Activated T-cell treated with anti-CD3 and anti-CD28 coated beads, Interleukin-2, amount 50 U/mL, for 24 hours (primary cell): Measurements from ENCODE around the gene PTPRM.

Source experiments
- DNase-seq: peaks from one replicate; pipeline ENCODE4 v3.0.0-alpha.2; 2020
- H3K27ac Mint-ChIP-seq: 2 replicates; pipeline ENCODE4 v1.8.0; 2020; ENCODE audit warnings: mild to moderate bottlenecking, mixed read lengths
- H3K27me3 Mint-ChIP-seq: 2 replicates; pipeline ENCODE4 v1.8.0; 2020; ENCODE audit warnings: mixed read lengths
- H3K36me3 Mint-ChIP-seq: 2 replicates; pipeline ENCODE4 v1.8.0; 2020; ENCODE audit warnings: low read depth, mixed read lengths
- H3K4me1 Mint-ChIP-seq: 2 replicates; pipeline ENCODE4 v1.8.0; 2020; ENCODE audit warnings: low read depth, mixed read lengths
- H3K4me3 Mint-ChIP-seq: 2 replicates; pipeline ENCODE4 v1.8.0; 2020; ENCODE audit warnings: mild to moderate bottlenecking, moderate library complexity, mixed read lengths
- H3K9me3 Mint-ChIP-seq: 2 replicates; pipeline ENCODE4 v1.8.0; 2020; ENCODE audit warnings: mixed read lengths

The PTPRM gene

DNA sequence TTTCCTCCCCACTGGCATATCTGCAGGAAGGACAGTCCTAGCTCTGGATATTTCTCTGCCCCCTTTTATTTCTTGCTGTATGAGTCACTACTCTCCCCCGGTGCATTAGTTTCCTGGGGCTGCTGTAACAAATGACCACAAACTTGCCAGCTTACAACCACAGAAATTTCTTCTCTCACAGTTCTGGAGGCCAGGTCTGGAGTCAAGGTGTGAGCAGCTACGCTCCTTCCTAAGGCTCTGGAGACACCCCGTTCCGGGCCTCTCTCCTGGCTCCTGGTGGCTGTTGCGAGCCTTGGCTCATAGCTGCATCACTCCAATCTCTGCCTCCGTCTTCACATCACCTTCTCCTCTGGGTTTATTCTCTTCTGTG lies 34.1 kb downstream of the PTPRM start:
- Mint-ChIP-seq H3K4me1 (no peaks in the 10 kb centered on the region), H3K9me3 (no peaks in the 10 kb centered on the region)

DNA sequence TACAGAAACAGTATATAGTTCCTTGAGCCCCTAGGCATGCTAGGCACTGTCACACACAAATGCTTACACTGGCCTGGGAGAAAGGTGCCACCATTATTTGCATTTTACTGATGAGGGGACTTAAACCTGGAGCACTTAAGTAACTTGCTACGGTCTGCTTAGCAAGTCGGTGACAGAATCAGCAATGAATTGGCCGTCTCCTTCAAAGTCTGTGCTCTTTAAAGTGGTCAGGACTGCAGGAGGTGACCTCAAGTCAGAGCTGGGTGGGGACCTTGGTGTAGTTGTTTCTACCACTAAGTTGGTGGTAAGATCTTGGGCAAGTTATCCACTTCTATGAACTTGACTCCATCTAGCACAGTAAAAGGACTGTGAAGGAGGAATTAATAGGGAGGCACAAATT lies 34.8 kb downstream of the PTPRM start:
- no peaks in the 10 kb centered on the region for H3K27me3 Mint-ChIP-seq
- no peak overlapping the region for H3K27ac Mint-ChIP-seq
- no peak overlapping the region for H3K4me3 Mint-ChIP-seq
- no peak for DNase-seq
- H3K4me1 Mint-ChIP-seq, result no peaks in the 10 kb centered on the region
- H3K36me3 Mint-ChIP-seq, result no peaks in the 10 kb centered on the region
- no peaks in the 10 kb centered on the region for H3K9me3 Mint-ChIP-seq

More for the DNA sequence above, 34.1 kb downstream of the PTPRM start:
- Mint-ChIP-seq H3K4me3 (no peak overlapping the region), H3K27ac (no peak overlapping the region), H3K27me3 (no peaks in the 10 kb centered on the region), H3K36me3 (no peaks in the 10 kb centered on the region)
- DNase-seq, result no peak

DNA sequence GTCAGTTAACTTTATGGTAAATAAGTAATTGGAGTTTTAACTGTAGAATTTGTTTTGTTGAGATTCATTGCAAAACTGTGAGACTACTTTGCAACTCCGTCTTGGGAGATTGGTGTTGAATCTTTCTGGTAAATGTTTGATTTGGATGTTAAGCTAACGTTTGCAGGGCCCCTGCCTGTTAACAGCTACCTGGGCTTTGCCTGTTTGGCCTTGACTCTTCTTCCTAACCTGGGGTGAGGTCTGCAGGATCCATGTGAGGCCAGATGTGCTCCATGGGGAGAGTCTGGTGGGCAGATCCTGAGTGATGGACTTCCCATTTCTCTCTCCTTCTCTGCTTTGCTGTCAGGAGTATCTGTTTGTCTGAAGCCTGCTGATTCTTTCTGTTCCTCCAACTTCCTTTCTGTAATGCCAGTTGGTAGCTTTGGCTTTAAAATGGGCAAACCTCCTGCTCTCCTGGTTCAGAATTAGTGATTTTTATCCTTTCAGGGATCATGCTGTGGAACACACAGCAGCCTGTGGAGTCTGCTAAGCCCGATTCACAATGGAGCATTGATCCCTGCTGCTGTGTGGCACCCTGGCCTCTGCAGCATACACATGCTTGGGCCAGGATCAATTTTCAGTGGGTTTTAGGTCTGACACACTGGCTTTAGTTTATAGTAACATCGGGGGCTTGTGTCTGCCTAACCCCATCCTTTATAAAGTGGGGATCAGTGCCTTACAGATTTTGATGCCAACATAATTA lies 36.3 kb downstream of the PTPRM start:
- Mint-ChIP-seq H3K27me3 (no peaks in the 10 kb centered on the region), H3K4me1 (no peaks in the 10 kb centered on the region), H3K4me3 (no peak overlapping the region)

DNA sequence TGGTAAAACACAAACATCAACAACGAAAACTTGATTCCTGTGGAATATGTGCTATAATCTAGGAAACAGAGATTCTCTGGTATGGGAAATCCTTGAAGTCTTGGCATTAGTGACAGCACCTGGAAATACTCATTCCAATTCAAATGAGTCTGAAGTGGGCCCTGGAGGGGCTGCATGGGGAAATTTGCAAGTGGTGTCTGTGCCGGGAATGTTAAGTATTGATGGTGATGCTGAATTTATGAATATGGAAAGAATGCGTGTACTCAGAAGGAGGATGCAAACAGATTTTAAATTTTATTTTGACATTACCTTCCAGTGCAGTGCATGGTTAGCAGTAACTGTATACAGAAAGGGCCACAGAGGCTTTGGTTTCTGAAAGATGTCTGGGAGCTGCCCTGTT lies 37.2 kb downstream of the PTPRM start:
- Mint-ChIP-seq H3K27ac (no peak overlapping the region), H3K36me3 (no peaks in the 10 kb centered on the region), H3K4me1 (no peaks in the 10 kb centered on the region), H3K9me3 (no peaks in the 10 kb centered on the region), H3K4me3 (no peak overlapping the region), H3K27me3 (no peaks in the 10 kb centered on the region)
- no peak for DNase-seq

More for the DNA sequence above, 36.3 kb downstream of the PTPRM start:
- Mint-ChIP-seq H3K27ac (no peak overlapping the region), H3K36me3 (no peaks in the 10 kb centered on the region), H3K9me3 (no peaks in the 10 kb centered on the region)
- DNase-seq, result no peak

DNA sequence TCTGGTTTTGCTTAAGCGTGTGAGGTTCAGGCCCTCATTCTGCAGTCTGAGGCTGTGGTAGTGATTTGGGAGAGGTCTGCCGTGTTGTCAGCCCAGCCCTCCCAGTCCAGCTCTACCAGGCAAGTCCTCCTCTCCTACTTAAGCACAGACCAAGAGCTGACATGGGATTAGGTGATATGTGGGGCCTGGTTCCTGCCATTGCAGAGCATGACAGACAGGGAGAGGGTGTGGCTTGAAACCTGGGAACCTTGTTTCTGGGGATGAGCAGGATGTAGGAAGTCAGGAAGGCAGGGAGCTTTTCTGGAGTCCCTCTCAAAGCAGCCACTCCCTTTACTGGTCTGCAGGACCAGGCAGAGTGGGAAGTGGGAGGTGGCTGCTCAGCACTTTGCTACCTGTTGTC lies 38.6 kb downstream of the PTPRM start:
- H3K27ac Mint-ChIP-seq, result no peak overlapping the region

DNA sequence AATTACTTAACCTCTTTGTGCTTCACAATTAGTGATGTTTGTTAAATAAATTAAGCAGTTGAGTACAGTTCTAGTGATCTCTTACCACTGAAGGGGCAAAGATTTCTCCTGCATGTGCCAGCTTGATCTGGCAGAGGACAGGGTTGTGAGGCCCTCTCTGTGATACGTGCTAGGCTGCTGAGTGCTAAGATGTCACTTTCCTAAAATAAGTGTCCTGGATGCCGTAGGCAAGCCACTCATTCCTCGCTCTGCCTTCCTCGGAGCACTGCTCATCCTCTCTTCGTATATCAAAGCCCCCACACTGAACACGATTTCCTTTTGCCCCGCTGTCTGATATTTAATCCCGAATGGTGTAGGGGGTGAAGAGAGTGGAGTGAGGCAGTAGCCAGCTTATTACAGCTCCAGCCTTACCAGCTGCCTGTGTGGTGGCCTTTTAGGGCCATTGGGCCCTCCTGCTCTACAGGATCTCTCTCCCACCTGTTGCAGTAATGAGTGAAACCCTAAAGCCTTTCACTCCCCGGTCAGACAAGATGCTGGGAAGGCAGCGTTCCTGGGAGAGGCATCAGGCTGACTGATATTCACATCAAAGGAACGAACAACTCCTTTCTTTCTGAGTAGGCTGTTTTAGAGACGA lies 40.5 kb downstream of the PTPRM start:
- H3K27me3 Mint-ChIP-seq, result no peaks in the 10 kb centered on the region
- H3K36me3 Mint-ChIP-seq, result no peaks in the 10 kb centered on the region
- no peak overlapping the region for H3K27ac Mint-ChIP-seq
- no peaks in the 10 kb centered on the region for H3K9me3 Mint-ChIP-seq
- DNase-seq, result no peak
- H3K4me1 Mint-ChIP-seq, result no peaks in the 10 kb centered on the region
- H3K4me3 Mint-ChIP-seq, result no peak overlapping the region

More for the DNA sequence above, 38.6 kb downstream of the PTPRM start:
- H3K9me3 Mint-ChIP-seq, result no peaks in the 10 kb centered on the region
- no peaks in the 10 kb centered on the region for H3K4me1 Mint-ChIP-seq
- H3K4me3 Mint-ChIP-seq, result no peak overlapping the region
- DNase-seq, result no peak
- no peaks in the 10 kb centered on the region for H3K27me3 Mint-ChIP-seq
- no peaks in the 10 kb centered on the region for H3K36me3 Mint-ChIP-seq

DNA sequence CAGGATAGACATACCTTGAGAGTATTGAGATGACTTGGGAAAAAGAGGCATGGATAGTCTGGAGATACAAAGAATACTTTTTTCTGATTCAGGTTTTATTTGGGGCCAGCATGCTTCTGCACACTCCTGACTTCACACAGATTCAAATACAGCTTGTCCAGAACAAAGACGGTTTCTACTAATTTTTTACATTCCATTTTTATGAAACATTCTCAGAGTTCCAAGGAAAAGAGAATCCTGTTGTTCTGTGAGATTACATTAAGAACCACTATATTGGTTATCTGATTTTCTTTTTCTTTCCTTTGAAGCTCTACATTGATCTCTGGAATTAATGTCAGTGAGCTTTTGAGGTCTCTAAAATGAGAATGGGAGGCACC lies 41.0 kb downstream of the PTPRM start:
- no peak for DNase-seq
- Mint-ChIP-seq H3K27ac (no peak overlapping the region), H3K27me3 (no peaks in the 10 kb centered on the region), H3K36me3 (no peaks in the 10 kb centered on the region), H3K4me1 (no peaks in the 10 kb centered on the region), H3K4me3 (no peak overlapping the region), H3K9me3 (no peaks in the 10 kb centered on the region)

DNA sequence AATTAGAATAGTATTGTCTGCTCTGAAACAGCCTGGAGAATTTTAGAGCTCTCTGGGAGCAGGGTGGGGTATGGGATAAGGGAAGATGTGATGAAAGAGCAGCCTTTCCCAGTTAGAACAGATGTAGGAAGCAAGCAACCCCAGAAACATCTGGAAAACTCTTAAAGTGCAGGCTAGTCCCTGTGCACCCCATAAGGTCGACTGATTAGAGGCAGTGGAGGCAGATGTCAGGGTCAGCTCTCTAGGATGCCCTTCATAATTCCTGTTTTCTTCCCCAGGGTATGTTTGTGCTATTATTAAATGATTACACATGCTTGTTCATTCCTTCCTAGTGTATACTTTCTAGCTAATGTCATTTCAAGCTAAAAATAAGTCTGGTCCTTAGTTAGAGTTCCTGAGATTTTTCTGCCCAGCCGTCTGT lies 41.7 kb downstream of the PTPRM start:
- Mint-ChIP-seq H3K36me3 (no peaks in the 10 kb centered on the region), H3K4me3 (no peak overlapping the region), H3K27me3 (no peaks in the 10 kb centered on the region), H3K9me3 (no peaks in the 10 kb centered on the region), H3K27ac (no peak overlapping the region), H3K4me1 (no peaks in the 10 kb centered on the region)
- no peak for DNase-seq

DNA sequence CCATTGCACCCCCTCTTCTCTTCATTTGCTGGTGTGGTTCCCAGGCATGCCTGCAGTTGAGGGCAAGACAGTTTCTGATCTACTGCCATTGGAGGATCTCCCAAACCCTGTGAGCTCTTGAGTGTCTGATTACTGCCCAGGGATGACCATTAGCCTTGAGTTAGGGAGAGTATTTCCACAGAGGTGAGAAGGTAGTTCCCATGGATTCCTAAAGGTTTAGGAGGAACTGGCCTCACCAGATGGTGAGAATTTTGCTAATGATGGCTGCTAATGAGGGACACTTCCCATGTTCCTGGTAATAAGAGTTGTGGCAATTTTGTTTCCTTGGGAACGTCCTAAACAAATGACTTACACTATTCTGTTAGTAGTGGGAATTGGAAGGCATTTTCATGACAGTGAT lies 42.5 kb downstream of the PTPRM start:
- H3K27me3 Mint-ChIP-seq, result no peaks in the 10 kb centered on the region
- no peak overlapping the region for H3K4me3 Mint-ChIP-seq
- no peak for DNase-seq
- no peaks in the 10 kb centered on the region for H3K36me3 Mint-ChIP-seq
- H3K27ac Mint-ChIP-seq, result no peak overlapping the region
- H3K4me1 Mint-ChIP-seq, result no peaks in the 10 kb centered on the region
- no peaks in the 10 kb centered on the region for H3K9me3 Mint-ChIP-seq

DNA sequence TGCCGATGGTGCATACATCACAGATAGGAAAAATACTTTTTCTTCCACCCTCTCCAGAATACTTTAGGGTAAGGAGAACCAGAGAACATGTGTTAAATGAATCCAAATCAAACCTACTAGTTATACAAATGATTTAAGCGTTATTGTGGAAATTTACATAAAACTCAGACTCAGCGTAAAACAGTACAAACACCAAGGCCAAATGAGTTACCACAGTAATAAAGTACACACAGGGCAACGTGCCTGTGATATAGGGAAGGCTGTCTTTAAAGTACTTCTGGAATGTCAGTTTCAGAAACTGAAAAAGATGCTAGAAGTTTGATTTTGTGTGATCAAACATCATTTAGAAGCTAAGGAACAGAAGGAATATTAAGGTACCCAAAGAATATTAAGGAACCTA lies 46.9 kb downstream of the PTPRM start:
- no peaks in the 10 kb centered on the region for H3K4me1 Mint-ChIP-seq
- H3K27ac Mint-ChIP-seq, result no peak overlapping the region
- no peak overlapping the region for H3K4me3 Mint-ChIP-seq
- no peaks in the 10 kb centered on the region for H3K27me3 Mint-ChIP-seq
- H3K9me3 Mint-ChIP-seq, result no peaks in the 10 kb centered on the region
- H3K36me3 Mint-ChIP-seq, result no peaks in the 10 kb centered on the region
- DNase-seq, result no peak

DNA sequence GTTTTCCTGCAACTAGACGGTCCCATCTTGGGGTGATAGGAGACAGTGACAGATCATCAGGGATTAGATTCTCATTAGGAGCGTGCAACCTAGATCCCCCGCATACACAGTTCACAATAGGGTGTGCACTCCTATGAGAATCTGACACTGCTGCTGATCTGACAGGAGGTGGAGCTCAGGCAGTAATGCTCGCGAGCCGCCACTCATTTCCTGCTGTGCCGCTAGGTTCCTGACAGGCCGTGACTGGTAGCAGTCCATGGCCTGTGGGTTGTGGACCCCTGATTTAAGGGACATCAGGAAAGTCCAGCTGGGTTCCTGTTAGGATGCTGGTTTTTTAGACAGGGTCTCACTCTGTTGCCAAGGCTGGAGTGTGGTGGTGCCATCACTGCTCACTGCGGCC lies 48.7 kb downstream of the PTPRM start:
- Mint-ChIP-seq H3K4me3 (no peak overlapping the region), H3K4me1 (no peaks in the 10 kb centered on the region), H3K9me3 (no peaks in the 10 kb centered on the region), H3K27ac (no peak overlapping the region), H3K27me3 (no peaks in the 10 kb centered on the region), H3K36me3 (no peaks in the 10 kb centered on the region)
- DNase-seq, result no peak

DNA sequence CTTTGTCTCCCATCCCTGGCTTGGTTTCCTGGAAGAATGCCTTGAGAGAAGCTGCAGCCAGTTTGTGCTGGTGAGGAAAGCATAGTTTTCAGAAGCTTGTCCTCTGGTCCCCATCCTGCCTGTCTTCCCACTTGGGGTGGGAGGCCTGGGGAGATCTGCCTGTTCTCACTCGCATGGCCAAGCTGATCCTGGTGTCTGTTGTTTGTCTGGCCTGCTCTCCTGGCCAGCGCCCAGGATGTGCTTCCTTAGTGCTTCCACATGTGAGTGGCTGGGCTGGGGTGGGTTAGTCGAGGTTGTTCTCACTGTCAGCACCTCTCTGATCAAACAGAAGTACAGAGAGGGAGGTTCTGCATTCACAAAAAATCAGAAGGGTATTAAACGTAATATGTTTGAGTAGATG lies 49.5 kb downstream of the PTPRM start:
- H3K4me1 Mint-ChIP-seq, result no peaks in the 10 kb centered on the region
- no peaks in the 10 kb centered on the region for H3K9me3 Mint-ChIP-seq
- H3K36me3 Mint-ChIP-seq, result no peaks in the 10 kb centered on the region
- DNase-seq, result no peak
- H3K4me3 Mint-ChIP-seq, result no peak overlapping the region
- H3K27me3 Mint-ChIP-seq, result no peaks in the 10 kb centered on the region
- H3K27ac Mint-ChIP-seq, result no peak overlapping the region

DNA sequence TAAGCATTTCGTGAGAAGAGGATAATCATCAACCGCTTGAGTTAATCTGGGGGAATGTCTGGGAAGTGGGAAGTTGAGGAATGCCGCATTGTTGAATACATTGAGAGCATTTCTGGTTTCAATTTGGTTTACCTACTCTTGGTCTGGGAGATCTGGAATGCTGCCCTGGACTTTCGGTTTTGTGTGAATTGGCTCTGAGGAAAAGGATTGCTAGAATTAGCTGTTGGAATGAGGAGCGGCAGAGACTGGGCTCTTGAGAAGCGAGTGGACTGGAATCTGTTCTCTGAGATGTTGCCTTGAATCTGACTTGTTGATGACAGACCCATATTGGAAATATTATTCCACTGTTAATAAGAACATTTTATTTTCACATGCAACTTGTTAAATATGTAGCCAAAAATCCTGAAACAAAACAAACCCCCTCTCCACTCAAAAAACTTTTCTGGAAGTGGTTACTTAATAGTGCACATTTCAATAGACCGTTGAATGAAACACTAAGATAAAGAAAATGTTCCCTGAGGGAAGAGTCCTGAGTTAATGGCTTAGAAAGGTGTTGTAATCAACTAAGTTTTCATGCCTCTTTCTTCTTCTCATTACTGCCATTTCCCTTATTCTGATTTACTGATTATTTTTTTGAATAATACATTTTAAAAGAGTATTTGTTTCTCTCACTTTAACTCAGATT lies 50.8 kb downstream of the PTPRM start:
- H3K27ac Mint-ChIP-seq, result no peak overlapping the region
- no peaks in the 10 kb centered on the region for H3K9me3 Mint-ChIP-seq
- DNase-seq, result no peak
- H3K4me3 Mint-ChIP-seq, result no peak overlapping the region
- no peaks in the 10 kb centered on the region for H3K36me3 Mint-ChIP-seq
- H3K4me1 Mint-ChIP-seq, result no peaks in the 10 kb centered on the region
- no peaks in the 10 kb centered on the region for H3K27me3 Mint-ChIP-seq

DNA sequence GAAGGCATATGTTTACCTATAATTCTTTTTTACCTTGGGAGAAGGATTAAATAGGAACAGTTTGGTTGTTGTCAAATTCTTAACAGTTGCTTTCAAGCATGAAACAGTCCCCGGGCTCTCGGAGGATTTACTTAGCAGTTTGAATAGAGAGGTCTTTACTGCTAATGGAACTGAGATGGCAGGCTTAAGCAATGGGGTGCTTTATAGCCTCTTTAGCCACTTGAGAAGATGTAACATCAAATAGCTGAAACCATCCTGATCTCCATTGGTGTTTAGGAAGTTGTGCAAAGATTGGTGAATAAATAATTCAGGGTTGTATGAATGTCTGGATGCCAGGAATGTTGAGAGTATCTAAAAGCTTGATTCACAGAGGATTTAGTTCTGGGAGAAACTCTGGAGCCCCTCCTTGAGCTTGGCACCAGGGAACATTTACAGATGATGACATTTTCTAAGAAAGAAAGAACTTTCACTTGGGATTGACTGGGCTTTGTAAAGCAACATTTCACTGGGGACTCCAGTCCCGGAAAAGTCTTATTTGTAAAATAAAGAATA lies 51.9 kb downstream of the PTPRM start:
- no peaks in the 10 kb centered on the region for H3K36me3 Mint-ChIP-seq
- no peak for DNase-seq
- no peaks in the 10 kb centered on the region for H3K9me3 Mint-ChIP-seq
- H3K4me1 Mint-ChIP-seq, result no peaks in the 10 kb centered on the region
- no peak overlapping the region for H3K4me3 Mint-ChIP-seq
- no peak overlapping the region for H3K27ac Mint-ChIP-seq
- no peaks in the 10 kb centered on the region for H3K27me3 Mint-ChIP-seq

DNA sequence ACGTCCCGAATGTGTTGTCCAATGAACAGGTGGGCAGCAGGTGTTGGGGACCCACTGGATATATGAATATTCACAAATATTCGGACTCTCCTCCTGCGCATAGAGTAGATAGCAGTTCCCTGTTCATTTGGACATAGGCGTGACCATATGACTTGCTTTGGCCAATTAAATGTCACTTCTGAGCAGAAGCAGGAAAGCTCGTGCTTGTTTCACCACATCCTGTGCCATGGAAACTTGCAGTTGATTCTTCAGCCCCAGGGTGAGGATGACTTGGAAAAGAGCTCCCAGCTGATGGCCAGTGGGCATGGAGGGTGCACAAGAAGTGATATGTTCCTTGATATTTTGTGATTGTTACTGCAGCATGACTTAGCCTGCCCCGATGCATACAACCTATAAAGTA lies 52.6 kb downstream of the PTPRM start:
- DNase-seq, result no peak
- Mint-ChIP-seq H3K4me3 (no peak overlapping the region), H3K4me1 (no peaks in the 10 kb centered on the region), H3K36me3 (no peaks in the 10 kb centered on the region), H3K27me3 (no peaks in the 10 kb centered on the region), H3K27ac (no peak overlapping the region), H3K9me3 (no peaks in the 10 kb centered on the region)
